GM19452 (cell line): Measurements from ENCODE around the gene ZNF19.

ENCODE experiments used
- ATAC-seq: cut with Tn5 transposase; IDR thresholded peaks from one replicate; pipeline ENCODE4 v1.9.1; 2021; ENCODE audit not compliant: unreplicated experiment

ZNF19 gene

DNA sequence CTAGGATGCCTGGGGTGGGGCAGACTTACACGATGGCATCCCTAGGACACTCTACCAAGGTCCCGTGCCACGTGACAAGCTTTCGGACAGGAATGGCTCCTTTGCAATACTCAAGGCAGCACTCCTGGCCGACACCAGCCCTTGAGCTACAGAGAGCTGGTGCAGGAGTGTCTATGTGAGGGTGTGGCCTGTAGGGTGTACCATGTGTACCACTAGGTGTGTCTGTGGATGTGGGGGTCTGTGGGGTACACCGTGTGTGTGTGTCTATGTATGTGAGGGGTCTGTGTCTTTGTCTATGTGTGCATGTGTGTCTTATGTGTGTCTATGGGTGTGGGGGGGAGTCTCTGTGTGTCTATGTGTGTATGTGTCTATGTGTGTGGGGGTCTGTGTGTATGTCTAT is 45.4 kb downstream of the ZNF19 start:
- no peak for ATAC-seq

DNA sequence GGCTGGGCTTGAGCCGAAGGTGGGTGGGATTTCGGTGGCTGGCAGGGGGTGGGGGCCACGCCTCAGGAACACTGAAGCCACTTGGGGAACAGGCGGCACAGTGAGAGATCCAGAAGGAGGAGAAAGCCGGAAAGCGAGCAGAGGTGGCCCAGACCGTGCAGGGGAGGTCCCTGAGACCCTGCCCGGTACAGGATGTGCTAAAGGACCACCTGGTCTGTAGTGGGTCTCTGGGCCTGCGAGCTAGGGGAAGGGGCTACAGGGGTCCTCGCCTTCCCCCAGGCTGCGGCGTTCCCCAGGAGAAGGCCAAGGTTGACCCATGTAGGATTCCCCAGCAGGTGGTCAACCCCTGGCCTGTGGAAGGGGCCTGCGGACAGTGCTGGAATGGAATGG is 47.1 kb downstream of the ZNF19 start, which contains the start of gene TLE7:
Gene TLE7 (minus strand): TSS at position 4 of the 390 bp plus-strand sequence. CDS start 8,730 bp downstream, outside the sequence.
- ATAC-seq, result no peak

GRCh38 chr16:71441348-71442050 is 47.6 kb downstream of the ZNF19 start:
- ATAC-seq, result no peak

- no peak for ATAC-seq
Measured at GRCh38 chr16:71440669-71441347, 48.3 kb downstream of the ZNF19 start.

- no peak for ATAC-seq
Measured at GRCh38 chr16:71439523-71439922, 49.6 kb downstream of the ZNF19 start.

GRCh38 chr16:71436473-71436872 is 52.7 kb downstream of the ZNF19 start:
- no peak for ATAC-seq

DNA sequence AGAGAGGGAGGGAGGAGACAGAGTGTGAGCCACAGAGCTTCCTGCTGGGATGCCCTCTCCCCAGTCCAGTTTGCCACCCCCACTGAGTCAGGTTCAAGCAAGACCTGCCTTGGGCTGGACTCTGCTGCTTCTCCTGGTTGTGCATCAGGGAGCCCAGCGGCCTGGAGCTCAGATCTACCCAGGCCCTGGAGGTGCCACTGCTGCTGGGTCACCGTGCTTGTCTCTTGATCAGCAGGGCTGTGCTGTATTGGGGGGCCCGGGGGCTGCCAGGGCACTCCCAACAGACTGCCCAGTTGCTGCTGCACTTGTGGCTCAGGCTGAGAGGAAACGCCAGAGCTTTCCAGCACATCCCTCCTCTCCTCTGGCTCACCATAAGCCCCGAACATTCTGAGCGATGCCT is 56.2 kb downstream of the ZNF19 start:
- ATAC-seq, result no peak

DNA sequence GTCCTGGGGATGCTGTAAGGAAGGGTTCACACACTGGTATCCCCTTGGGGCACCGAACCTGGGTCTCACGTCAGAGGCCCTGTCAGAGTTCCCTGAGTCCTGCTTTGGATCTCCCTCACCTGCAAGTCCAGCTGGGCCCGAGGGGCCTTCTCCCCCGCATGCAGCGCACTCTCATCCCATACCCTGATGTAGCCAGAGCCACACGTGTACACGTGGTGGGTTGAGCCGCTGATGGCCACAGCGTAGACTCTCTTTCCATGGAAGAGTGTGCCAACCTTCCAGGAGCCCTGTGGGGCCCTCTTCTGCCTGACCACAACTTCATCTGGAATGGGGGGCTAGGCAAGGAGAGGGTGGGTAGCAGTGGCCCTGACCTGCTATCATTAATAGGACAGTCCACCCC is 57.1 kb downstream of the ZNF19 start:
- ATAC-seq, result no peak

DNA sequence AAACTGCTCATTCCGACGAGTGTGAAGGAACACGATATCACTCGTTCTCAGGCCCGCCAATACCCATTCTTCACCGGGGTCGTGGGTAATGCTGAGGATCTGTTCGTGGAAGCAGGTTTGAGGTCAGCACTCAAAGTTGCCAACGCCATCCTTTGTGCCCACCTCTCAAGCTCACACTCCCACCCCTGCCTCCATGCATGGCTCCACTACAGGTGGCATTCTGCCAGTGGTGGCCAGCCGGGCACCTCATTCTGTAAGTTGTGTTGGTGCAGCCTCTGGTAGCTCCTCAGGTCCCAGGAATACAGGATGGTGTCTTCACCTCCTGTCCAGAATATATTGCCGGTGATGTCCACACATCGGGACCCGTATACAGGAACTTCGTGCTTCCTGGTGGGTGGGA is 57.9 kb downstream of the ZNF19 start:
- ATAC-seq, result no peak

DNA sequence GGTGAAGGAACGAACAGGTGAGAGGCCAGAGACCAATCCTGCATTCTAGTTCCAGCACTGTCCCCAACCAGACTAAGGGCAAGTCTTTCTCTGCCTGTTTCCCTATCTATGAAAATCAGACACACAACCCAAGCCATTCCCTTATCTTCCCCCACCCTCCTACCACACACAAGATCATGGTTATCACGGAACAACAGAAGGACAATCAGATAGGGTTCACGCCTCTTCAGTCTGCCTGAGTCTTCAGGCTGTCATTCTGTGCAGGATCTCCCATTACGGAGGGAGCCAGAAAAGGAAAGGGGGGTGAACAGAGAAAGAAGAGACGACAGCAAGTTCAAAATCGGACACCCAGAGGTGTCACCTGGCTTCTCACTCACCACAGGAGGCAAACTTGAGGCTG is 58.4 kb downstream of the ZNF19 start:
- no peak for ATAC-seq

DNA sequence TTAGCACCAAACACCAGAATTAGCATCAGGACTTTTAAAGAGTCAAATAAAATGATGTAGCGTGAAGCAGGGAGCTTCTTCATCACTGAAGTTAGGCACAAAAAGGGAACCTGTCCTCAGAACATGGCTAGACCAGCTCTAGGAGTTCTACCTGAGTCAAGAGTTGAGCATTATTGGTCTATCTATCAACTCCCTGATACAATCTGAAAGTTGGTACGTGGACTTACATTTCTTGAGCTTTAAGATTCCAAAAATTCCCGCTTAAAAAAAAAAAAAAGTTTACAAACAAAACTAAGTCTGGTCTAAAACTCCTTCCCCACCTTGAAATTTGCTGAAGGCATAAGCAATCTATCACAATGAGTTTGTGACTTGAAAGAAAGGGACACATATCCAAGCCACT is 59.5 kb downstream of the ZNF19 start:
- no peak for ATAC-seq

DNA sequence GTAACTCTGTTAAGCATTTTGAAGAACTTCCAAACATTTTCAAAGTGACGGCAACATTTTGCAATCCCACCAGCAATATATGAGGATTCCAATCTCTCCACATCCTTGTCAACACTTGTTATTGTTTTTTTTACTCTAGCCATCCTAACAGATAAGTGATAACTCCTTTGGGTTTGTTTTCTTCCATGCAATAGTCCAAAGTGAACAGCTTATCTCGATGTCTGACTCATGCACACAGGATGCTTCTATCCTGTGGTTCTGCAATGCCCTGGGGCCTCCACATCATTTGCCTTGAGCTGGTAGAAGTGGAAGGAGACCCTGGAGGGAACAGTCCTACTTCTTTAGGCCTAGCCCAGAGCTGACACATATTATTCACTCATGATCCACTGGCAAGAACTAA is 60.2 kb downstream of the ZNF19 start:
- no peak for ATAC-seq

DNA sequence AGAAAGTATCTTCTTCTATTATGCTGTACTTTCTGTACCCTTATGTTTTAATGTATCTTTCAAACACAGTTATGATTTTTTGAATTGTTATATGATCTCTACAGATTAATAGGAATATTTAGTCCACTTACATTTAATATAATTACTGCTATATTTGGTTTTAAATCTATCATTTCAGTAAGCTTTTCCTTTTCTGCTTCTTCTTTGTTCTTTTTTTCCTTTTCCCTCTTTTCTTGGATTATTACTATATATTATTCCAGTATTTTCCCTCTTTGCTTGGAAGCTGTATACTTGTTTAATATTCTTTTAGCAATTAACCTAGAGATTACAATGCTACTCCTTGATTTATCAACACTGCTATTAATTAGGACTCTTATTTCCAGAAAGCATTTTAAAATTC is 60.7 kb downstream of the ZNF19 start:
- no peak for ATAC-seq

DNA sequence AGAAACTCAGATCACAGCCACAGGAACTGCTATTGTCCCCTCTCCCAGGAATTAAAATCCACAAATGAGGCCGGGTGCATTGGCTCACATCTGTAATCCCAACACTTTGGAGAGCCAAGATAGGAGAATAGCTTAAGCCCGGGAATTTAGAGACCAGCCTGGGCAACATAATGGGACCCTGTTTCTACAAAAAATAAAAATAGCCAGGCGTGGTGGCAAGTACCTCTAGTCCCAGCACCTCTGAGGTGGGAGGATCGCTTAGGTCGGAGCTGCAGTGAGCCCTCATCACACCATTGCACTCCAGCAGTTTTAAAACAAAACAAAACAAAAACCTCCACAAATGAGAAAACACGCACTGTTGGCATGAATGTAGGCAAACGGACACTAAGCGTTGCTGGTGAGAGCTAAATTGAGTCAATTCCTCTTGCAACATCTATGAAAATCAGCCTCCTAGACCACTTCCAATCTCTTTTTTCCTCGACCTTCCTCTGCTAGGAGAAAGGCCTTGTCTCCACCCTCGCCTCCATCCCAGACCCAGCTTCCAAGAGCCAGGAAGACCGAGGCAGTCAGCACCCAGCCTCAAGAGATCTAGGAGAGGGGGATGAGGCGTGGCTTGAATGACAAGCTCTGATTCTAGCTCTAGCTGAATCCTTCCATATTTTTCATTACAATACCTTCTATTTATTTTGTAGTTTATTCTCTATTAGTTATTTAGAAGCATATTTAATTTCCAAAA is 62.1 kb downstream of the ZNF19 start:
- no peak for ATAC-seq

DNA sequence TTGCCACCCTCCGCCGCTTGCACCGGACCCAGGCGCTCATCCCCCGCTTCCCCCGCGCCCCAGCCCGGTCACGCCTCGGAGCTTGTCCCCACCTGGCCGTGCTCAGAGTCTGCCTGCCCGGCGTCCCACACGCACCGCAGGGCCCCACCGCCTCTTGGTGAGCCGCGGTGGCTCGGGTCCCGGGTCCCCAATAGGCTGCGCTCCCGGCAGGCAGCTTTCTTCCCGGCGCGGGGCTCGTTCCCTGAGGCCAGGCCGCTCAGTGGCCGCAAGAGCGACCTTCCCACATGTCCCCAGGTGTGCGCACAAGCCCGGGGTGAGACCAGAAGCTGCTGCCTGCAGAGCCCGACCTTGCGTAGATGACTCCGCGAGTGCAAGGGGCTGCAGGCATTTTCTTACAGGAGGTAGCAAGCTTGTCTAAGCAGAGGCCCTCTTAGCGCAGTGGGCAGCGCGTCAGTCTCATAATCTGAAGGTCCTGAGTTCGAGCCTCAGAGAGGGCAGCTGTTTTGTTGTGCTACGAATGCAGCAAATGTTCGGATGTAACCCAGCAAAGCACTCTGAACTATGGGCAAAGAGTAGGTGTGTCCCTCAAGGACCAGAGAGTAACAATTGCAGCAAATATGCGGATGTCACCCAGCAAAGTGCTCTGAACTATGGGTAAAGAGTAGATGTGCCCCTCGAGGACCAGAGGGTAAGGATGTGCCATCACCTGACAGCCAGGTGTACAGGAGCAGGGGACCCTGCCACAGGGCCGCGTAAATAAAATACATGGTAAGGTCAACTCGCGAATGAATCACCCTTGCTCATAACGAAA is 62.9 kb downstream of the ZNF19 start:
- peak; percentile 63 for ATAC-seq

DNA sequence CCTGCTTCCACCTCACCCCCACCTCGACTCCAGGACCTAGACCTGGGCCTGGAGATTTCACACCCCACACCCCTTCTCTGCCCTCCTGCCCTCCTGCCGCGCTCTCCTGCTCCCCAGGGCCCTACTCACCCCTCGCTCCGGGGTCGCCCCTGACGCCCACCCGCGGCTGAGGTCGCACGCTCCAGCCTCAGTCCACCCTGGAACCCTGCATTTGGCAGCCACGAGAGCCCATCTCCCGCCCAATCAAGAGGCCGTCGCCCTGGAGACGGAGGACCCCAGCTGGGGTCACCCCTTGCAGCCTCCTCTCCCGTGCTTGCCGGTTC is 63.4 kb downstream of the ZNF19 start:
- no peak for ATAC-seq

- ATAC-seq, result no peak
Measured at GRCh38 chr16:71424626-71425025, 64.5 kb downstream of the ZNF19 start.

GRCh38 chr16:71423865-71424264 is 65.3 kb downstream of the ZNF19 start:
- ATAC-seq, result no peak
